Gastroesophageal sphincter (tissue), 4 donors: ENCODE data around the gene CELF2. TPM values are rescaled to one million over a fixed set of nuclear protein-coding genes. Genes with fewer than 3 reads are reported as not detected.

Experiments
- ATAC-seq: fragments of 150-250 bp; one replicate; pipeline ENCODE4 v1.9.1; 2016; ENCODE audit warnings: mild to moderate bottlenecking, moderate library complexity
- H3K27ac ChIP-seq, 4 donors: fragments of 200-600 bp; sonication (generic) in 3 of 4; 1 replicate in 3 of 4; 2 replicates in 1 of 4; pipeline ENCODE4 v1.5.1; 2016 to 2019
- H3K27me3 ChIP-seq: fragments of 200-600 bp; sonication (generic); one replicate; pipeline ENCODE4 v1.5.1; 2019
- H3K36me3 ChIP-seq, 2 donors: fragments of 200-600 bp; sonication (generic); one replicate each; pipeline ENCODE4 v1.5.1; 2019; ENCODE audit warnings: control low read depth in 1 of 2
- H3K4me1 ChIP-seq, 3 donors: fragments of 200-600 bp; sonication (generic); 1 replicate in 2 of 3; 2 replicates in 1 of 3; pipeline ENCODE4 v1.5.1; 2016 to 2019; ENCODE audit warnings: control low read depth in 2 of 3
- H3K4me3 ChIP-seq, 2 donors: fragments of 200-600 bp; sonication (generic); one replicate each; pipeline ENCODE4 v1.5.1; 2019; ENCODE audit warnings: mild to moderate bottlenecking in 1 of 2, moderate library complexity in 1 of 2
- H3K9me3 ChIP-seq, 3 donors: fragments of 200-600 bp; sonication (generic); one replicate each; pipeline ENCODE4 v1.5.1; 2017 to 2019; ENCODE audit warnings: control low read depth in 2 of 3
- EP300 ChIP-seq: sonication (generic); formaldehyde crosslinking; IDR thresholded peaks from one replicate; pipeline ENCODE4 v1.6.1; 2017; ENCODE audit warnings: antibody characterized with exemption, mild to moderate bottlenecking
- POLR2A ChIP-seq, 2 donors: fragments of 450-650 bp; IDR thresholded peaks; one replicate each; pipeline ENCODE4 v1.6.1; 2017; ENCODE audit warnings: antibody characterized with exemption in 2 of 2, mild to moderate bottlenecking in 2 of 2, moderate library complexity in 1 of 2
- POLR2AphosphoS5 ChIP-seq: sonication (generic); formaldehyde crosslinking; IDR thresholded peaks from one replicate; pipeline ENCODE4 v1.6.1; 2017; ENCODE audit warnings: antibody characterized with exemption
- whole genome bisulfite sequencing, 2 donors: methylation state at CpG; one replicate each; pipeline ENCODE4 v1.1.5; 2018; ENCODE audit warnings: low coverage in 1 of 2; 5-methylcytosine and 5-hydroxymethylcytosine counted together
- total RNA-seq, 4 donors: library from RNA; depleted of rRNA; stranded (reverse); fragments of >200 nt; gene quantifications; one replicate each; pipeline ENCODE4 v1.1.0, GENCODE V29; 2016
- TF ChIP-seq, protein P1 (sequence below), 4 experiments: fragments of 200-600 bp in 2 of 4; fragments of 450-650 bp in 2 of 4; sonication (generic) in 1 of 4; IDR thresholded peaks; one replicate each; pipeline ENCODE4 v1.5.1; 2017 to 2019; ENCODE audit warnings: antibody characterized with exemption in 4 of 4, mild to moderate bottlenecking in 2 of 4, moderate library complexity in 2 of 4

The CELF2 gene
- total RNA-seq, 4 donors from 2014 or later = 82.4 to 122 (median 110) TPM

DNA sequence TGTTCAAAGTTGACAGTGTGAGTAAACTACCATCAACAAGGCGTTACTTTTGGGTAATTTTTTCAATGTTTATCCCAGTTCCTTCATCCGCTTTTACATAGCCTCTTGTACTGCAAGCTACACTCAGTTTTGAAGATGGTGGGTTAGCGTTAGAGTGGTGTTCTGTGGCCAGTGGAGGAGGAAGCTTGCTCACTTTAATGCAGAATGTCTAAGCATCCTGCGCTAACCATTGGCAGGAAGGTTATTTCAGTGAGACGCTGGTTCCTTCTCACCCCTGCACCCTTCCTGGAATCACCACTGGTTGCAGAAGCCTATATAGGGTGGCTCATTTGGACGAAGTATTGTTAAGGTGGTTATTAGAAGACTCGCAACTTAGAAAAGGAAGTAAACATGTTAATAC is 159.1 kb downstream of the CELF2 start:
- Histone ChIP-seq H3K4me3 (no peak overlapping the region), H3K27ac (peak overlapping the region in 3 of 4 donors; percentile 39 to 53 (median 48)), H3K9me3 (no peaks in the 10 kb centered on the region), H3K27me3 (no peaks in the 10 kb centered on the region), H3K4me1 (peaks cover 0 to 96% (median 12%) of the 10 kb centered on the region in 3 donors), H3K36me3 (peaks cover 0 to 75% of the 10 kb centered on the region in 2 donors)
- no peak for TF ChIP-seq POLR2A (IDR thresholded peaks at IDR 0.05)
- TF ChIP-seq, protein P1, sequence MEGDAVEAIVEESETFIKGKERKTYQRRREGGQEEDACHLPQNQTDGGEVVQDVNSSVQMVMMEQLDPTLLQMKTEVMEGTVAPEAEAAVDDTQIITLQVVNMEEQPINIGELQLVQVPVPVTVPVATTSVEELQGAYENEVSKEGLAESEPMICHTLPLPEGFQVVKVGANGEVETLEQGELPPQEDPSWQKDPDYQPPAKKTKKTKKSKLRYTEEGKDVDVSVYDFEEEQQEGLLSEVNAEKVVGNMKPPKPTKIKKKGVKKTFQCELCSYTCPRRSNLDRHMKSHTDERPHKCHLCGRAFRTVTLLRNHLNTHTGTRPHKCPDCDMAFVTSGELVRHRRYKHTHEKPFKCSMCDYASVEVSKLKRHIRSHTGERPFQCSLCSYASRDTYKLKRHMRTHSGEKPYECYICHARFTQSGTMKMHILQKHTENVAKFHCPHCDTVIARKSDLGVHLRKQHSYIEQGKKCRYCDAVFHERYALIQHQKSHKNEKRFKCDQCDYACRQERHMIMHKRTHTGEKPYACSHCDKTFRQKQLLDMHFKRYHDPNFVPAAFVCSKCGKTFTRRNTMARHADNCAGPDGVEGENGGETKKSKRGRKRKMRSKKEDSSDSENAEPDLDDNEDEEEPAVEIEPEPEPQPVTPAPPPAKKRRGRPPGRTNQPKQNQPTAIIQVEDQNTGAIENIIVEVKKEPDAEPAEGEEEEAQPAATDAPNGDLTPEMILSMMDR (IDR thresholded peaks at IDR 0.05) = no peak
- no peak for TF ChIP-seq POLR2AphosphoS5
- no peak for TF ChIP-seq EP300
- WGBS, 2 donors = 72 to 86% methylated on average over 4 to 7 of the region's 7 CpGs
- ATAC-seq = no peak

GRCh38 chr10:11177381-11177780 is 159.7 kb downstream of the CELF2 start:
- no peak overlapping the region for H3K4me3 ChIP-seq
- H3K27me3 ChIP-seq = no peaks in the 10 kb centered on the region
- ATAC-seq = no peak
- H3K27ac ChIP-seq = peak overlapping the region in 2 of 4 donors; percentile 55 to 64
- H3K4me1 ChIP-seq = peaks cover 1 to 96% (median 12%) of the 10 kb centered on the region in 3 donors
- H3K36me3 ChIP-seq = peaks cover 0 to 72% of the 10 kb centered on the region in 2 donors
- TF ChIP-seq POLR2AphosphoS5 (no peak), EP300 (no peak), POLR2A (IDR thresholded peaks at IDR 0.05) (no peak)
- TF ChIP-seq, protein P1 (IDR thresholded peaks at IDR 0.05) = no peak
- WGBS, 2 donors = 36 to 38% methylated on average over 1 of the region's 1 CpG
- H3K9me3 ChIP-seq = no peaks in the 10 kb centered on the region

DNA sequence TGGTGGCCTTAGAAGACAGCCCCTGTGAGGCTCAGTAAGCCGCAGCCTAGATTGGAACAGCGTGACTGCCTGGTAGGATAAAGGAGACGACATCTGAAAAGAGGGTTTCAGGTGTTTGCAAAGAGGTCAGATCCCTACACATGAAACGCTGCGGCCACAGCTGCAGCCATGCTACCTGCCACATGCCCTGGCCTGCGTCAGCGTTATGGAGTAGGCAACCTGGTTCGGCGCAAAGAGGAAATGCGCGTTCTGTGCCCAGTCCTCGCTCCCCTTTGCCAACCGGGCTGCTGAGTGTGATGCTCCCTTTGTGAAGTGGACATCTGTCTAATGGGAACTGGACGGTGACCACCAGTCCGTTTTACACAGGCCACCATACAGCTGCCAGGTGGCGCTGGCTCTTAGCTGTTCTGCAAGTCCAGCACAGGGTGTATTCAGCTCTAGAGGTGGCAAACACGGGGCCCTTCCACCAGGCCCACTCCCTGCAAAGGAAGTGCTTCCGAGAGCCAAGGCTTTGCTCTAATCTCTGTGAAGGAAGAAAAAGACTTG is 160.3 kb downstream of the CELF2 start:
- H3K27ac ChIP-seq = peak overlapping the region in 3 of 4 donors; percentile 33 to 64 (median 55)
- peaks cover 3 to 96% (median 12%) of the 10 kb centered on the region in 3 donors for H3K4me1 ChIP-seq
- H3K4me3 ChIP-seq = no peak overlapping the region
- no peaks in the 10 kb centered on the region for H3K9me3 ChIP-seq
- H3K27me3 ChIP-seq = no peaks in the 10 kb centered on the region
- TF ChIP-seq, protein P1 (IDR thresholded peaks at IDR 0.05) = no peak
- TF ChIP-seq EP300 (no peak), POLR2AphosphoS5 (no peak), POLR2A (IDR thresholded peaks at IDR 0.05) (no peak)
- peaks cover 0 to 68% of the 10 kb centered on the region in 2 donors for H3K36me3 ChIP-seq
- ATAC-seq = no peak
- 91 to 93% methylated on average over 7 to 11 of the region's 18 CpGs for WGBS, 2 donors

DNA sequence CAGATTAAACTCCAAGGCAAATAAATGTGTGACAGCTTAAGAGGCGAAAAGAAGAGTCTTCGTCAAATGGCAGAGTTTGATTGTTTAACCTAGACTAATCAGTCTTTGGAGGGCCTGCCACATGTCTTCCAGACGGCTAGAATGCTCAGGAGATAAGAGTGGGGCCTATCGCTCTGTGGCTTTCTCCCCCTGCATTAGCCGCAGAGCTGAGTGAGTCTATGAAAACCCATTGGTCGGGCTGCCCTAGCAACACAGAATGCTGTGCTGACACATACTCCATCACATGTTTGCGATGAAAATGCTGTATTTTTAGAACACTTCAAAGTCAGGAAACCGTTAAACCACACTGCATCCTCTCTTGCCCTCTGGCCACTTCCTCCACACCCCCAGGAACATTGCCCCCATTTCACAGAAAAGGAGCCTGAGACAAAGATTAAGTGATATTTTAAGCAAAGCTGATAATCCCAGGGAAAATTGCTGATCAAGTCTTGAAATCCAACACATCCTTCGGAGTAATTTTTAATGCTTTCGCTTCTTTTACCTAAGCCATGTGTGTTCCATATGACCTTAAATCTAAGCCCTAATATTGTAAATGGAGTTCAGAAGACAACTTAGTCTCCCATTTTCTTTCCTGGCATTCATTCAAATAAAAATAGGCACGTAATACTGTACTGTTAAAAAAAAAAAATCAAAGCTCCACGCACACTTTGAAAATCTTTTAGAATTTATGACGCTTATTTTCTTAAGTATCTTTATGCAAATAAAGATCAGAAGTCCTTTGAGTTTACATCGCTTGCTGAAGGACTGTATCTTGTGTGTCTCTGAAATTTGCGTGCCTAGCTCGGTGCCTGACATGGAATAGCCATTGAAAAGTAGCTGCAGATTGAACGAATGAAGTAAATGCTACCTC is 161.2 kb downstream of the CELF2 start:
- TF ChIP-seq POLR2A (IDR thresholded peaks at IDR 0.05) (no peak), POLR2AphosphoS5 (no peak), EP300 (no peak)
- TF ChIP-seq, protein P1 (IDR thresholded peaks at IDR 0.05) = no peak
- H3K27ac ChIP-seq = peak overlapping the region in 3 of 4 donors; percentile 33 to 64 (median 55)
- WGBS, 2 donors = 72% methylated on average over 8 to 15 of the region's 17 CpGs
- no peak overlapping the region for H3K4me3 ChIP-seq
- peak; percentile 35 for ATAC-seq
- H3K4me1 ChIP-seq = peaks cover 3 to 93% (median 12%) of the 10 kb centered on the region in 3 donors
- peaks cover 0 to 64% of the 10 kb centered on the region in 2 donors for H3K36me3 ChIP-seq
- no peaks in the 10 kb centered on the region for H3K9me3 ChIP-seq
- H3K27me3 ChIP-seq = no peaks in the 10 kb centered on the region
